Heart right ventricle (tissue), 16 donors: ENCODE results near the gene MEGF11. TPM values are rescaled to one million over a fixed set of nuclear protein-coding genes. Genes with fewer than 3 reads are reported as not detected.

Source experiments
- ATAC-seq, 8 donors: fragments of 200-7000 bp; cut with Tn5 transposase; one replicate each; pipeline ENCODE4 v1.9.1; 2020; ENCODE audit warnings: mild to moderate bottlenecking in 8 of 8, moderate library complexity in 8 of 8, moderate number of reproducible peaks in 1 of 8
- DNase-seq, 2 donors: peaks; one replicate each; pipeline ENCODE4 v3.0.0-alpha.2; 2020
- H3K27ac ChIP-seq, 10 donors: fragments of 200-600 bp; sonication (generic) in 2 of 10; one replicate each; pipeline versions ENCODE4 v1.5.0 to v1.8.0; 2020 to 2022; ENCODE audit warnings: mild to moderate bottlenecking in 3 of 10
- H3K27me3 ChIP-seq, 7 donors: fragments of 200-600 bp; one replicate each; pipeline ENCODE4 v1.8.0; 2021 to 2022; ENCODE audit warnings: mild to moderate bottlenecking in 2 of 7
- H3K36me3 ChIP-seq, 9 donors: fragments of 200-600 bp; sonication (generic) in 1 of 9; one replicate each; pipeline versions ENCODE4 v1.5.0 to v1.8.0; 2020 to 2022; ENCODE audit warnings: mild to moderate bottlenecking in 2 of 9
- H3K4me1 ChIP-seq, 9 donors: fragments of 200-600 bp; sonication (generic) in 1 of 9; one replicate each; pipeline versions ENCODE4 v1.5.0 to v1.8.0; 2020 to 2022; ENCODE audit warnings: mild to moderate bottlenecking in 4 of 9
- H3K4me3 ChIP-seq, 10 donors: fragments of 200-600 bp; sonication (generic) in 2 of 10; one replicate each; pipeline versions ENCODE4 v1.5.0 to v1.8.0; 2020 to 2022; ENCODE audit warnings: mild to moderate bottlenecking in 7 of 10, moderate library complexity in 2 of 10
- H3K9me3 ChIP-seq, 11 donors: fragments of 200-600 bp in 10 of 11; sonication (generic) in 2 of 11; one replicate each; pipeline versions ENCODE4 v1.5.0 to v1.8.0; 2013 to 2022; ENCODE audit warnings: mild to moderate bottlenecking in 2 of 11, control low read depth in 1 of 11, moderate library complexity in 1 of 11
- WGBS, 2 donors: extraction: QIAGEN DNeasy Blood & Tissue Kit; methylation state at CpG; one replicate each; pipeline ENCODE4 v1.1.7; 2013; ENCODE audit warnings: inconsistent platforms in 1 of 2; 5-methylcytosine and 5-hydroxymethylcytosine counted together
- intact Hi-C, 10 donors: fragments of 100-400 bp; cut with DNase I; formaldehyde crosslinking; loops; one replicate each; pipeline versions ENCODE4 v1.11.1 to v1.14.2; 2022
- polyA plus RNA-seq, 2 donors: library from polyadenylated mRNA; stranded (reverse); fragments of 200-250 nt; gene quantifications; one replicate each; pipeline ENCODE4 v1.2.3, GENCODE V29; 2013
- total RNA-seq, 10 donors: library from RNA; stranded (reverse); fragmentation: NEBNext Ultra II Directional in 3 of 10; extraction: Animal tissue kit (Norgen Biotek cat#: 25700) in 3 of 10; gene quantifications; one replicate each; pipeline versions ENCODE4 v1.2.1 to v1.2.4, GENCODE V29; 2021 to 2023
- TF ChIP-seq, protein P1 (sequence below), 9 donors: fragments of 200-600 bp; sonication (generic) in 2 of 9; IDR thresholded peaks; one replicate each; pipeline versions ENCODE4 v1.5.0 to v1.8.0; 2021 to 2022; ENCODE audit warnings: antibody characterized with exemption in 9 of 9, mild to moderate bottlenecking in 5 of 9, moderate library complexity in 1 of 9
- donor health status: Arrhythmogenic right ventricular cardiomyopathy.
- donor health status: ischemic (EF 13 %, LVEDD 7.1; RV severe dilation, severe dysfunction).
- donor health status: healthy with polysubstance abuse.
- donor health status: DM: no; HTN: yes; CAD: no.
- donor health status: DM: no; HTN: no; CAD: no.
- donor health status: ischemic (EF 25% LVEDD 6.9; RV normal size, moderate dysfunction).
- donor health status: ischemic (EF 25% LVEDD 5.7; RV mildly dilated, moderate dysfunction).
- donor health status: healthy.
- donor health status: DM: yes; HTN: yes; CAD: no.
- donor health status: Ischemic cardiomyopathy.
- donor health status: ischemic (EF 35%, LVEDD 5.7; RV mildly dilated, moderate dysfunction).
- donor health status: nonischemic (EF 11% LVEDD 7.7; RV severe dilation, severe dysfunction).
- donor health status: DM: yes; HTN: yes; CAD: no.
- donor health status: PGD.
- donor health status: ischemic (EF 29% LVEDD 5.4; RV normal size, mild dysfunction).
- donor health status: nonischemic (EF 23%, LVEDD 6.1; RV moderate dilation, normal function).

MEGF11 gene
- total and polyA plus RNA-seq, 12 donors: 0.03 TPM; not detected in 11

- Histone ChIP-seq H3K27ac (peak overlapping the region; percentile 83 to 96 (median 94)), H3K9me3 (no peaks in the 10 kb centered on the region), H3K4me3 (peak overlapping the region; percentile 56 to 85 (median 76)), H3K4me1 (peaks cover 3 to 40% (median 29%) of the 10 kb centered on the region in 9 donors), H3K36me3 (peaks cover 0 to 17% (median 0%) of the 10 kb centered on the region in 9 donors), H3K27me3 (no peaks in the 10 kb centered on the region)
- 21 to 23% methylated on average over 22 of the region's 22 CpGs for WGBS, 2 donors
- TF ChIP-seq, protein P1, sequence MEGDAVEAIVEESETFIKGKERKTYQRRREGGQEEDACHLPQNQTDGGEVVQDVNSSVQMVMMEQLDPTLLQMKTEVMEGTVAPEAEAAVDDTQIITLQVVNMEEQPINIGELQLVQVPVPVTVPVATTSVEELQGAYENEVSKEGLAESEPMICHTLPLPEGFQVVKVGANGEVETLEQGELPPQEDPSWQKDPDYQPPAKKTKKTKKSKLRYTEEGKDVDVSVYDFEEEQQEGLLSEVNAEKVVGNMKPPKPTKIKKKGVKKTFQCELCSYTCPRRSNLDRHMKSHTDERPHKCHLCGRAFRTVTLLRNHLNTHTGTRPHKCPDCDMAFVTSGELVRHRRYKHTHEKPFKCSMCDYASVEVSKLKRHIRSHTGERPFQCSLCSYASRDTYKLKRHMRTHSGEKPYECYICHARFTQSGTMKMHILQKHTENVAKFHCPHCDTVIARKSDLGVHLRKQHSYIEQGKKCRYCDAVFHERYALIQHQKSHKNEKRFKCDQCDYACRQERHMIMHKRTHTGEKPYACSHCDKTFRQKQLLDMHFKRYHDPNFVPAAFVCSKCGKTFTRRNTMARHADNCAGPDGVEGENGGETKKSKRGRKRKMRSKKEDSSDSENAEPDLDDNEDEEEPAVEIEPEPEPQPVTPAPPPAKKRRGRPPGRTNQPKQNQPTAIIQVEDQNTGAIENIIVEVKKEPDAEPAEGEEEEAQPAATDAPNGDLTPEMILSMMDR (IDR thresholded peaks at IDR 0.05): no peak
- no peak for DNase-seq
- peak in 5 of 8 donors; percentile 18 to 51 (median 27) for ATAC-seq
- intact Hi-C loops: no loop called here
These were observed 39.2 kb upstream of the MEGF11 start for GRCh38 chr15:66292571-66293418.

DNA sequence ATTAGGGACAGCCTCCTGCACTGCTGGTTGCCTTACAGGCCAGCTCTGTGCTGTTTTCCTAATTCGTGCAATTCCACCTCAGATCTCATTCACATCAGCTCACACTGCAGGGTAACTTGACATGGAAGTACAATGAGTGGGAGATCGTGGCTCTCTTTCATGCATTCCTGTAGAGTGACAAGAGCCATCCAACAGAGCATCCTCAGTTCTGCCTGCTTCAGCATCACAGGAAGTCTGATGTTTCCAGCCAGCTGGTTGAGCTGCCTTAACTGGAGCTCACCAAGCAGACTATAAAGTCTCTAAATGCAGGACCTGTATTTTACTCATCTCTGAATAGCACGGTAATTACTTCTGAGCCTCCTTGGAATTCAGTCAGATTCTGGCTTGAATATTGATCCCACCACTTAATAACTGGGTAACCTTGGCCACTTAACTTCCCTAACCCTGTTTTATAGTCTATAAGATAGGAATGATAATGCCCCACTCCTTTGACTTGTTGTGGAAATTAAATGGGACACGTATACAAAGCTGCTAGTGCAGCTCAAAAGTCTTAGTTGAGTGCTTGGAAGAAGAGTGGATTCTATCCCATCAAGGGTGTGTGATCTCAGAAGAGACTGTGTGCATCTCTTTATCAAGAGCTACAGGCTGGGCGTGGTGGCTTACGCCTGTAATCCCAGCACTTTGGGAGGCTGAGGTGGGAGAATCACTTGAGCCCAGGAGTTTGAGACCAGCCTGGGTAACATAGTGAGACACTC is 38.4 kb upstream of the MEGF11 start:
- intact Hi-C loops: no loop called here
- 84 to 86% methylated on average over 6 of the region's 6 CpGs for WGBS, 2 donors
- Histone ChIP-seq H3K9me3 (no peaks in the 10 kb centered on the region), H3K27me3 (no peaks in the 10 kb centered on the region), H3K27ac (peak overlapping the region in 1 of 10 donors; percentile 93), H3K36me3 (peaks cover 0 to 9% (median 0%) of the 10 kb centered on the region in 9 donors), H3K4me3 (peak overlapping the region in 2 of 10 donors; percentile 74 to 82), H3K4me1 (peaks cover 3 to 43% (median 29%) of the 10 kb centered on the region in 9 donors)
- TF ChIP-seq, protein P1 (IDR thresholded peaks at IDR 0.05): no peak
- DNase-seq (no peak), ATAC-seq (no peak)

DNA sequence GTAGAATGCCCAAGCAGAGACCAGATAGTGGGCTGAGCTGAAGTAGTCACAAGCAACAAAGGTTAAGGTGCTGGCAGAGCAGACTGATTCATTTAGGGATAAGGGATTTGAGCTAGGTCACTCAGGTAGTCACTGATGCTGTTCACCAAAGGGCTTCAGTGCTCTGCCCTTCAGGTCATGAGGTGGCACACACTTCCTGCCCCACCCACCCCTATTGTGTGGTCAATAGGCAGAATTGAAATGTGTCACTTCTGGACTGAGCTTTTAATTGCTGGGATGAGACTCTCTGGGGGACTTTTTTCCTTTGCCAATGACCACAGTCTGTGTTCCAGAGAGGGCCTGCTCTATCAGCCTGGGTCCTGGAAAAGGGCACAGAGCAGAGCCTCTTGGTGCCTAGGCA is 37.0 kb upstream of the MEGF11 start:
- Histone ChIP-seq H3K4me1 (peaks cover 3 to 34% (median 26%) of the 10 kb centered on the region in 9 donors), H3K27me3 (no peaks in the 10 kb centered on the region), H3K36me3 (no peaks in the 10 kb centered on the region), H3K27ac (no peak overlapping the region), H3K4me3 (no peak overlapping the region), H3K9me3 (no peaks in the 10 kb centered on the region)
- DNase-seq (no peak), ATAC-seq (no peak)
- intact Hi-C loops: no loop called here
- TF ChIP-seq, protein P1 (IDR thresholded peaks at IDR 0.05): no peak

DNA sequence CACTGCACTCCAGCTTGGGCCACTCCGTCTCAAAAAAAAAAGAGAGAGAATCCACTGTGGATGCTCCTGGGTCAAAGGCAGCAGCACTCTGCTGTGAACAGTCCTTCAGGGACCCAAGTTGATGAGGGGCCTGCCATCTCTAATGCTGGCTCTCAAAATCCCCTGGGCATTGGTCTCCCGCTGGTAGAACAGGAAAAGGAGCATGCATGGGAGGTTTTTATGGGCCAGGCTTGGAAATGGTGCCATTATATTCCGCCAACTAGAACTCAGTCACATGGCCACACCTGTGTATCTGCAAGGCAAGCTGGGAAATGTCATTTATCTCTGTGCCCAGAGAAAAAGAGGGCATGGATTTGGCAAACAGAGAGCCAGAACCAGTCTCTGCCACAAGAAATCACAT is 36.5 kb upstream of the MEGF11 start:
- TF ChIP-seq, protein P1 (IDR thresholded peaks at IDR 0.05): no peak
- 87 to 93% methylated on average over 3 of the region's 3 CpGs for WGBS, 2 donors
- intact Hi-C loops: no loop called here

More for the DNA sequence above, 36.5 kb upstream of the MEGF11 start:
- Histone ChIP-seq H3K36me3 (no peaks in the 10 kb centered on the region), H3K27ac (no peak overlapping the region), H3K27me3 (no peaks in the 10 kb centered on the region), H3K4me1 (peaks cover 2 to 29% (median 21%) of the 10 kb centered on the region in 9 donors), H3K4me3 (no peak overlapping the region), H3K9me3 (no peaks in the 10 kb centered on the region)
- DNase-seq: no peak
- ATAC-seq: no peak
